Neural crest cell (in vitro differentiated cells): ENCODE measurements around the gene POLR2H. TPM values are rescaled to one million over a fixed set of nuclear protein-coding genes. Genes with fewer than 3 reads are reported as not detected.

Experiments
- DNase-seq: peaks from one replicate; pipeline ENCODE4 v3.0.0; 2021; ENCODE audit warnings: low read depth, mixed read lengths, low spot score
- H3K27ac Mint-ChIP-seq: one replicate; pipeline ENCODE4 v1.8.0; 2021; ENCODE audit warnings: mild to moderate bottlenecking, mixed read lengths; ENCODE audit not compliant: unreplicated experiment
- H3K27me3 Mint-ChIP-seq: 2 replicates; pipeline ENCODE4 v1.8.0; 2021; ENCODE audit warnings: low read depth, mild to moderate bottlenecking, mixed read lengths
- H3K36me3 Mint-ChIP-seq: 2 replicates; pipeline ENCODE4 v1.8.0; 2021; ENCODE audit warnings: low read depth, mild to moderate bottlenecking, mixed read lengths
- H3K4me1 Mint-ChIP-seq: 2 replicates; pipeline ENCODE4 v1.8.0; 2021; ENCODE audit warnings: mixed read lengths
- H3K4me3 Mint-ChIP-seq: one replicate; pipeline ENCODE4 v1.8.0; 2021; ENCODE audit warnings: mild to moderate bottlenecking, mixed read lengths
- H3K9me3 Mint-ChIP-seq: 2 replicates; pipeline ENCODE4 v1.8.0; 2021; ENCODE audit warnings: mixed read lengths
- total RNA-seq: library from RNA; stranded (reverse); gene quantifications from 2 replicates; pipeline ENCODE4 v1.2.1, GENCODE V29; 2021
- TF ChIP-seq, protein P1 (sequence below): fragments of 200-600 bp; sonication (generic); conservative IDR thresholded peaks from 2 replicates; pipeline ENCODE4 v1.5.0; 2021; ENCODE audit warnings: antibody characterized with exemption, mild to moderate bottlenecking

POLR2H gene
- total RNA-seq, 1 donor from 2014 or later, result 94.5 TPM

DNA sequence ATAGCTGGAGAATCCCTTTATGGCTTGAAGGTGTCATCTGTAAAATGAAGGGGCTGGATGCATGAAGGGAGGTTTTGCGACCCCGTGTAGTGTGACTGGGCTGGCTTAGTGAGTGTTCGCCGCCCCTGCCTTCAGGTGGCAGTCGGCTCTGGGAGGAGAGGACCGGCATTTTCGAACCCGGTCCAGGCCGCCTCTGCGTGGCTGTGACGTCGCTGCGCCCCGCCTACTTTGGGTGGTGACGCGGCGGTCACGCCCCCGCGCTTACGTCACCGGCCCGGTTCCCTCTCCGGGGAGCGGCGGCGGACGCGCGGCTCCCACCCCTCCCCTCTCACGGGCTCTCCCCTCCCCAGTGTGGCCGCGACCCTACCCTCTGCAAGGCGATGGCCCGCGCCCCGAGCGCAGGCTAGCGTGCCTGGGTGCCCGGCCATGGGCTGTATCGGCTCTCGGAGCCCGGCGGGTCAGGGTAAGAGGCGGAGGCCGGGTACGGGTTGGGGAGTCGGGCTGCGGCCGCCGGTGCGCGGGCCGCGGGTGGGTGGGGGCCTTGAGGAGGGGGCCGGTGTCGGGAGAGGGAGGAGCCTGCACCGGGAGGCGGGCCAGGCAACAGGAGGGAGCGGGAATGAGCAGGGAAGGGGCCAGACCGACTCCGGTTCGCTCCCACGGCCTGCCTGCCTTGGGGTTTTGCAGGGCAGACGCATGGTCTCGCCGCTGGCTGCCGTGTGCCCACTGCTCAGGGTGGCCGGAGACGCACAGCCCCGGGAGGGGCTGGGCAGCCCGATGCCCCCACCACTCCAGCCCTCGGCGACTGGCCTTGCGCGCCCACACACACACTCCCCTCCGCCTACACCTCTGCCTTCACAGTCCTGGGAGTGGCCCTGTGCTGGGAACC, 25.6 kb upstream of the POLR2H start:
- TF ChIP-seq, protein P1, sequence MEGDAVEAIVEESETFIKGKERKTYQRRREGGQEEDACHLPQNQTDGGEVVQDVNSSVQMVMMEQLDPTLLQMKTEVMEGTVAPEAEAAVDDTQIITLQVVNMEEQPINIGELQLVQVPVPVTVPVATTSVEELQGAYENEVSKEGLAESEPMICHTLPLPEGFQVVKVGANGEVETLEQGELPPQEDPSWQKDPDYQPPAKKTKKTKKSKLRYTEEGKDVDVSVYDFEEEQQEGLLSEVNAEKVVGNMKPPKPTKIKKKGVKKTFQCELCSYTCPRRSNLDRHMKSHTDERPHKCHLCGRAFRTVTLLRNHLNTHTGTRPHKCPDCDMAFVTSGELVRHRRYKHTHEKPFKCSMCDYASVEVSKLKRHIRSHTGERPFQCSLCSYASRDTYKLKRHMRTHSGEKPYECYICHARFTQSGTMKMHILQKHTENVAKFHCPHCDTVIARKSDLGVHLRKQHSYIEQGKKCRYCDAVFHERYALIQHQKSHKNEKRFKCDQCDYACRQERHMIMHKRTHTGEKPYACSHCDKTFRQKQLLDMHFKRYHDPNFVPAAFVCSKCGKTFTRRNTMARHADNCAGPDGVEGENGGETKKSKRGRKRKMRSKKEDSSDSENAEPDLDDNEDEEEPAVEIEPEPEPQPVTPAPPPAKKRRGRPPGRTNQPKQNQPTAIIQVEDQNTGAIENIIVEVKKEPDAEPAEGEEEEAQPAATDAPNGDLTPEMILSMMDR, result no peak
- Mint-ChIP-seq H3K27ac (peak overlapping the region; percentile 94), H3K9me3 (no peaks in the 10 kb centered on the region), H3K4me3 (peak overlapping the region; percentile 92), H3K4me1 (peaks cover 36% of the 10 kb centered on the region), H3K36me3 (peaks cover 10% of the 10 kb centered on the region), H3K27me3 (peaks cover 5% of the 10 kb centered on the region)
- peak; percentile 82 for DNase-seq

DNA sequence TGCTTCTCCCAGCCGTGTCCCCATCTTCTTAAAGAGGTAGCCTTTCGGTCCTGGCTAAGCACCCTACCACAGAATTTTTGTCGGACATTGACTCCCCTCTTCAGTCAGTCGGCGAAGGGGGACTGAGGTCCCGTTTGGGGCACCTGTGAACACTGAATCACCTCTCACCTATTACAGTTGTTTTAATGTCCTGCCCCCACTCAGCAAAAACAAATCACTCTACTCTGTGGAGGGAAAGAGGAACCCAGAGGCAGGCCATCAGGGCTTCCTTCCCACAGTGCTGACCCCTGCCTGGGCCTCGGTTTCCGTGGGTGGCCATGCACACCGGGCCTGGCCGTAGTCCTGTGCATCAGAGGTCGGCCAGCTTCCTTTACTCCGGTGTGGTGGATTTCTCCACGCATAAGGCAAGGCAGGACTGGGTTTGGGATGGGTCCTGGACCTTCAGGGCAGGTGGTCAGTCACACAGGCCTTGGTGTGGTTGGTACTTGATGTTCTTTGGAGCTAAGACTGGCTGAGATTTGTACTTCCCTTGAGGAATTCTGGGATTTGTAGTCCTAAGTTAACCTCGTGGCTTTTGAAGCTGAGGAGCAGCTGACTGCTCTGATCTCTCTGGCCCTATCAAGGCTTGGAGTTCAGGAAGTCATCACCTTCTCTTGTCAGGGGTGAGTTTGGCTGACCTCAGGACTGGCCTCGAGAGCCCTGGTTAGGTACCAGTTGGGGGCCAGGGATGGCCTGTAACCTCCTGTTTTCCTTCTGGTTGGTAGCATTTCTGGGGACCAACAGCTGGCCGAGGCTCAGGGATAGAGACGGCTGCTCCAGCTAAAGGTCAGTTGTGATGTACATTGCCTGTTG, 24.7 kb upstream of the POLR2H start:
- Mint-ChIP-seq H3K9me3 (no peaks in the 10 kb centered on the region), H3K36me3 (peaks cover 7% of the 10 kb centered on the region), H3K27me3 (peaks cover 5% of the 10 kb centered on the region), H3K4me3 (peak overlapping the region; percentile 92), H3K4me1 (peaks cover 42% of the 10 kb centered on the region), H3K27ac (peak overlapping the region; percentile 81)
- TF ChIP-seq, protein P1, result no peak
- DNase-seq, result no peak

DNA sequence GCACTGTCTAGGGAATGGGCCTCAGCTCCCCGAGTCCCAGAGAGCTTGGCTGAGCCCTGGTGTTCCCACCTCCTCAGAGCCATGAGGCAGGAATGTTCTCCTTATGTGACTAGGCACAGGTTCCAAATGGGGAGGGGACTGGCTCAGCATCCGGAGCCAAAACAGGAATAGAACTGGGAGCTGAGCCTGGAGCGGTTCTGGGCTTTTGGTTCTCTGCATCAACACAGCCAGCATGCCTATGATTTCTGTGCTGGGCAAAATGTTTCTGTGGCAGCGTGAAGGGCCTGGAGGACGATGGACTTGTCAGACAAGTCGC, 24.2 kb upstream of the POLR2H start, which contains the start of gene FAM131A:
Gene FAM131A (plus strand): TSS at position 202 of the 316 bp plus-strand sequence. CDS start 31 bp downstream, at position 233.
- DNase-seq, result no peak
- TF ChIP-seq, protein P1, result no peak
- peaks cover 42% of the 10 kb centered on the region for H3K4me1 Mint-ChIP-seq
- H3K27ac Mint-ChIP-seq, result peak within 1 kb of the TSS; percentile 81
- H3K9me3 Mint-ChIP-seq, result no peaks in the 10 kb centered on the region
- peaks cover 5% of the 10 kb centered on the region for H3K27me3 Mint-ChIP-seq
- H3K4me3 Mint-ChIP-seq, result peak within 1 kb of the TSS; percentile 92
- peaks cover 4% of the 10 kb centered on the region for H3K36me3 Mint-ChIP-seq

DNA sequence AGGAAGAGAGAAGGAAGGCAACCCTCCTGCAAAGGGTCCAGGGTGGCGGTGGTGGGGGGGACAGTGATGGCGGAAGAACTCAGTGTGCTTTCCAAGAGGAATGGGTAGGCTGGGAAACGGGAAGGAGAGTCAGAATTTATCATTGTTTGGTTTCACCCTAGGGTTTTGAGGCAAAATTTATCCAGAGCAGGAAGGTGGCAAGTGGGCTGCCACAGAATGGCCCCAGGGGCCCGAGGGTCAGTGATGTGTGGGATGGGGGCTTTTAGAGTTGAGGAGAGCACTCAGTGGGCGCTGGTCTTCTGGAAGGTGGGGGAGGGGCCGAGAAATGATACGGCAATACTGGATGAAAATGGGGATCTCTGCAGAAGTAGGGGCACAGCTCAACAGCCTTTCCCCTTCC, 23.5 kb upstream of the POLR2H start:
- peak overlapping the region; percentile 92 for H3K4me3 Mint-ChIP-seq
- H3K4me1 Mint-ChIP-seq, result peaks cover 42% of the 10 kb centered on the region
- H3K36me3 Mint-ChIP-seq, result peaks cover 5% of the 10 kb centered on the region
- TF ChIP-seq, protein P1, result no peak
- no peak for DNase-seq
- H3K27me3 Mint-ChIP-seq, result peaks cover 5% of the 10 kb centered on the region
- peak overlapping the region; percentile 79 for H3K27ac Mint-ChIP-seq
- H3K9me3 Mint-ChIP-seq, result no peaks in the 10 kb centered on the region

DNA sequence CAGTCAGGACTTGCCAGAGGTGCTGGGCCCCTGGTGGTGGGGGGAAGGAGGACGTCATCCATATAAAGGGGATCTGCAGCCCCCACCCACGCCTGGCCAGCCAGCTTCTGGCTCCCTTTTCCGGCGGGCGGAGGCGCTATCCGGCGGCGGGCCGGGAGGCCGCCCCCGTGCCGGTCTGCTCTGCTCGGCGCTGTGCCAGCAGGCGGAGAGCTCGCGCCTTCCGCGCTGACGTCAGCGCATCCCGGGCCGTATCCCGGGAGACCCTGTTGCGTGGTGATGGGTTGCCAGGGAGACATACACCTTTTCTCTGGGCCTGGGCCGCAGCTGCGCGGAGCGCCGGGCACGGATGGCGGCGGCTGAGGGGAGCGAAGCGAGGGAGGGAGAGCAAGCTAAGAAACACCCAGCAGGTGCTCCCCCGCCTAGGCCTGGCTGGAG, 23.0 kb upstream of the POLR2H start:
- TF ChIP-seq, protein P1, result no peak
- Mint-ChIP-seq H3K27ac (no peak overlapping the region), H3K4me1 (peaks cover 42% of the 10 kb centered on the region), H3K9me3 (no peaks in the 10 kb centered on the region), H3K4me3 (peak overlapping the region; percentile 92), H3K27me3 (peaks cover 5% of the 10 kb centered on the region), H3K36me3 (peaks cover 5% of the 10 kb centered on the region)
- DNase-seq, result no peak
